Dedifferentiated amniotic fluid mesenchymal stem cell (primary cell): ENCODE data around the gene PIGC.
A peak's percentile ranks its signal among the peaks of the same experiment; 100 is the strongest.

Experiments
- DNase-seq: peaks from one replicate; pipeline ENCODE4 v3.0.0-alpha.2; 2016; ENCODE audit errors: extremely low spot score

PIGC gene

GRCh38 chr1:172430128-172430454 lies 13.8 kb downstream of the PIGC start:
- DNase-seq = no peak

GRCh38 chr1:172429331-172430127 lies 14.3 kb downstream of the PIGC start:
- peak; percentile 88 for DNase-seq

DNA sequence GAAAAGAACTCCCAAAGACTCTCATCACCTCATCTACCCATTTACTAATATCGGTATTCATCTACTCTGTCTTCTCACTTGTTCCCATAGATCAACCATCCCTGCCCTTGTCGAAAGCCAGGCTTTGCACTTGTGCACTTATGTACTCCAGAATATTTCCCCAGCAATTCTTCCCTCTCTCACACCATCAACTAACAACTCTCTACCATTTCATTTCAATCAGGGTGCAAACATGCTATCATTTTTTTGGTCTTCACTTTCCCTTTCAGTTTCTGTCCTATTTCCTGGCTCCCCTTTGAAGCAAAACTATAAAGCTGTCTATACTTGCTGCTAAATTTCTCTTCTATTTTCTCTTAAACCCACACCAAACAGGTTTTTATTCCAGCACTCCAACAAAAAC lies 16.7 kb downstream of the PIGC start:
- DNase-seq = no peak

DNA sequence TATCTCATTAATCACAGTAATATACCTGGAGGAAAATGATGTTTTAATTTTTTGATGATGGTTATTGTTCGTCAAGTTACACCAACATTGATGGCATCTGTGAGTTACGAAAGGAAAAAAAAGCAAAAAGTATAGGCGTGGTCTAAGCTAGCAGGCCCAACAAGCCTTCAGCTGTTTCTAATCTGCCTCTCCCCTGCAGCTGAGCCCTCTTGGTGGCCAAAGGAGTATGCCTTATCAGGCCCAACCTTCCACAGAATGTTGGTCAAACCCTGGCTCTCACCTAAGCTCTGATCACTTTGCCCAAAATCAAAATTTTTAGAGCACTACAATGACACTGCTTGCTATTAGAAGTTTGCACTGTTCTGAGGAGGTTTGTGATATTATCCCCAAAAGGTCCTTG lies 18.5 kb downstream of the PIGC start:
- DNase-seq = no peak

GRCh38 chr1:172423336-172423735 lies 20.5 kb downstream of the PIGC start:
- DNase-seq = no peak

DNA sequence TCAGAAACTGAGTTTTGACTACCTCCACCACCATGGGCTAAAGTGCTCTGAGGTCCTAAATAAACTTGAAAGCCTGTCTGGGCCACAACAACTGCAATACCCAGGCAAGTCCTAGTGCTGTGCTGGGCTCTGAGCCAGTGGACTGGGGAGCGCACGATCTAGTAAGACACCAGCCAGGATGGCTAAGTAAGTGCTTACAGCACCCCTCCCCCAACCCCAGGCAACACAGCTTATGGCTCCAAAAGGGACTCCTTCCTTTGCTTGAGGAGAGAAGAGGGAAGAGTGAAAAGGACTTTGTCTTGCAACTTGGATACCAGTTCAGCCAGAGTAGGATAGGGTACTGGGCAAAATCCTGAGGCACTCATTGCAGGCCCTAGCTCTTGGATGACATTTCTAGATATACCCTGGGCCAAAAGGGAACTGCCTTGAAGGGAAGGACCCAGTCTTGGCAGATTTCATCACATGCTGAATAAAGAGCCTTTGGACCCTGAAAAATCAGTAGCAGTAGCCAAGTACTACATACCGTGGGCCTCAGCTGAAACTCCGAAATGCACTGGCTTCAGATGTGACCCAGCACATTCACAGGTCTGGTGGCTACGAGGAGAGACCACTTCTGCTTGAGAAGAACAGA lies 21.8 kb downstream of the PIGC start:
- no peak for DNase-seq

DNA sequence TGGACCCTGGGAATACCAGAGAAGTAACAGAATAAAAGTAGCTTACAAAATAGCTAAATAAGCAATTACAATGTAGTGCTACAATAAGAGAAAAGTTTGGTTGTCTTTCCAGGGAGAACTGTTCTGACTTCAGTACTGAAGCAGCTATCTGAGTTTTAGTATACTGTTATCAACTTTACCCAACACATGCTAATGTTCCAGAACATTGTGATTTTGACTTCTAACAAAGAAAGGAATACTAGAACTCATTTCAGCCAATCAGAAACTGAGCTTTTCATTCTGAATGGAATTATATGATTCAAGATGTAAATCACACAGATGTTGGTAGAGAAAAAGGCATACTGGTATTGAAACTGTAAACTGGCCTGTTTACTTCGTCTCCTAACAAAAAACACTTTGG lies 23.5 kb downstream of the PIGC start, which contains the start of gene C1orf105:
Gene C1orf105, plus strand, starts transcription at position 301 of the 400 bp plus-strand sequence. CDS start 201 bp downstream, outside the sequence.
- no peak for DNase-seq

DNA sequence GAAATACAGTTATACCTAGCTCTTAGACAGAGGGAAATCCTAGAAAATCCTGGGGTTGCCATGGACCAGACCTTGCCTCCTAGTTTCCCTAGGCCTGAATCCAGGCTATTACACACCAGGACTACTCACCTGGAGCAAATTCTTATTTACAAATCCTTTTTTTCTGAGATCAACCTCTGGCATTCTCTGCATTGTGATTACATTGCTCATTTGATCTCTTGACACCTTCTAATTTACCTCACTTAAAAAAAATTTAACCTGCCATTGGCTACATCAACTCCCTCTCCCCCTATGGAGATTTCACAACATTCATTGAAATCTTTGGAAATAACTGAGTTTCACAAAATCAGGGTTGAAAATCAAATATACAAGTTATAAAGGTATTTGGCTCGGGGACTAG lies 26.3 kb downstream of the PIGC start:
- DNase-seq = no peak

- DNase-seq = no peak
Measured at GRCh38 chr1:172416496-172417035, 27.3 kb downstream of the PIGC start.

DNA sequence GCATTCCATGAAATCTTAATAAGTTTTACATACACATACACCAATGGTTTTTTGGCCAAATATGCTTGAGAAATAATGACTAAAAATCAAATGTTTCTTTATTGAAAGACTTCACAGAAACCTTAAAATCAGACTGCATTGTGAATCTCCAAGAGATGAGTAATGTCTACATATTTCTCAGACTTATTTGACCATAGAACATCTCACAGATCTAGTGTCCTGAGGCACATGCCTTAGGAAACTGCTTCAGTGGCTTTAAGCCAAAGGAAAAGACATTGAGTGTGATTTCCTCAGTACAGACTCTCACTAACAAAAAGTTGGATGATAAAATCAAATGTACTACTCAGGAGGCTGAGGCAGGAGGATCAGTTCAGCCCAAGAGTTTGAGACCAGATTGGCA lies 29.5 kb downstream of the PIGC start:
- DNase-seq = no peak

GRCh38 chr1:172411791-172412338 lies 32.0 kb downstream of the PIGC start:
- DNase-seq = no peak

- DNase-seq = no peak
Measured at GRCh38 chr1:172410027-172410426, 33.8 kb downstream of the PIGC start.

- DNase-seq = peak; percentile 68
Measured at GRCh38 chr1:172408958-172409357, 34.9 kb downstream of the PIGC start.

DNA sequence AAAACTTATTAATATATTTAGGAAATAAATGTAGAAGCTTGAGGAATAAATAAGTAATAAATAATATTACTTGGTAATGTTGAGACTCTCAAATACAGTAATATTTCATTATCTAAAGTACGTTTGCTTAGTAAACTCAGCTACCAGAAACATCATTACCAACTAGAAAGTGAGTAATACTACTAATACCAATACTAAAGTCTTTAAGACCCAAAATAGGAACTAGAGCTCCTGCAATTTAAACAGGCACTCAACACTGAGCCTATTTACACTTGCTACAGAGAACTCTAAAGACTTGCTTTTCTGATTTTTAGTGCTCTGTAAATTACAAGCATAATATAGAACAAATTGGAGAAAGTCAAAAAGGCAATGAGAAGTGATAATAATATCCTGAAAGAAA lies 36.9 kb downstream of the PIGC start:
- DNase-seq = no peak

GRCh38 chr1:172405912-172406311 lies 38.0 kb downstream of the PIGC start:
- DNase-seq = no peak

DNA sequence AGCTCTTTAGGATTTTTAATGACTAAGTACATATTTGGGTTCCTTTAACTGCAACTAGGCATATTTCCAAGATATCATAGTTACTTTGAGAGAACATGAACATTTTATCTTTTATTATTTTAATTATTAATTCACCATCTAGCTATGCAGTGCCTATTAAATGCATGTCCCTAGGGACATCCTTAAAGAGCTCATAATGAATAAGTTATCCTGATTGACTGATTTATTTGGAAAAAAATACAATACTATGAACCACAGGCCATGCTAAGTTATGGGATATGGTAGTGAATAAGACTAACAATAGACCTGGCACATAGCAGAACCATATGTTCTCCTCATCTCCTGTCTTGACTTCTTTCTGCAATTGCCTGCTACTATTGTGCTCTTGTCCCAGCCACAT lies 39.7 kb downstream of the PIGC start:
- no peak for DNase-seq

GRCh38 chr1:172402878-172403569 lies 40.8 kb downstream of the PIGC start:
- DNase-seq = no peak

DNA sequence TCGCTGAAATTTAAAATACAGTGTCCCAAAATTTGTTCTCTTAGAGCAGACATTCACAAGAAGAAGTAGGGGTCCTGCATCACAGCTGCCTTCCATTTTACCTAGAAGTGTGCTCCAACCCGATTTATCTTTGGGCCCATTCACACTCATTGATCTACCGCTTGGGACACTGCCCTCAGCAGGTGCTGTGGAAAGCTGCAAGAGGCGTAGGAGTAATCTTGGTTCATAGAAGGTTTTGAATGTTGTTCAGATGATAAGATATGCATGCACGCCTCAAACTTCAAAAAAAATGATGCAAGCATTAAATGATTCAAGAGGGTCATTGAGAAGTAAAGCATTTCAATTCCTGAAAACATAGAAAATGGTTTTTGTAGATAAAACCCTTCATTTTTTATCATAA lies 42.0 kb downstream of the PIGC start:
- no peak for DNase-seq

- no peak for DNase-seq
Measured at GRCh38 chr1:172401477-172401876, 42.4 kb downstream of the PIGC start.

DNA sequence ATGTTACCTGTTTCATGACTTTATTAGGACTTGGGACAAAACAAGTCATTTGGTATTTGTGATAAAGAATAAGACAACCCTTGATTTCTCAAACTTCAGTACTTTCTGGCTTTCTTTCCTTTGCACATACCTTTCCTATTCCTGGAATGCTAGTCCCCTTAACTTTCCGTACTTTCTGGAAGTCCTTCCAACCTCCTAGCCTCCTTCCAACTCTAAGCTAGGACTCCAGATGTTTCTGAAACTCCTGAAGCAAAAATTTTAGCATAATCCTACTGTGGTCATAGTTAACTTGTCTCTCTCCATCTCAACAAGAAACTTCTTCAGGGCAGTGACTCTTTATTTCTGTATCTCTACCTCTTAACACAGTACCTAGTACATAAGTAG lies 43.2 kb downstream of the PIGC start:
- no peak for DNase-seq

DNA sequence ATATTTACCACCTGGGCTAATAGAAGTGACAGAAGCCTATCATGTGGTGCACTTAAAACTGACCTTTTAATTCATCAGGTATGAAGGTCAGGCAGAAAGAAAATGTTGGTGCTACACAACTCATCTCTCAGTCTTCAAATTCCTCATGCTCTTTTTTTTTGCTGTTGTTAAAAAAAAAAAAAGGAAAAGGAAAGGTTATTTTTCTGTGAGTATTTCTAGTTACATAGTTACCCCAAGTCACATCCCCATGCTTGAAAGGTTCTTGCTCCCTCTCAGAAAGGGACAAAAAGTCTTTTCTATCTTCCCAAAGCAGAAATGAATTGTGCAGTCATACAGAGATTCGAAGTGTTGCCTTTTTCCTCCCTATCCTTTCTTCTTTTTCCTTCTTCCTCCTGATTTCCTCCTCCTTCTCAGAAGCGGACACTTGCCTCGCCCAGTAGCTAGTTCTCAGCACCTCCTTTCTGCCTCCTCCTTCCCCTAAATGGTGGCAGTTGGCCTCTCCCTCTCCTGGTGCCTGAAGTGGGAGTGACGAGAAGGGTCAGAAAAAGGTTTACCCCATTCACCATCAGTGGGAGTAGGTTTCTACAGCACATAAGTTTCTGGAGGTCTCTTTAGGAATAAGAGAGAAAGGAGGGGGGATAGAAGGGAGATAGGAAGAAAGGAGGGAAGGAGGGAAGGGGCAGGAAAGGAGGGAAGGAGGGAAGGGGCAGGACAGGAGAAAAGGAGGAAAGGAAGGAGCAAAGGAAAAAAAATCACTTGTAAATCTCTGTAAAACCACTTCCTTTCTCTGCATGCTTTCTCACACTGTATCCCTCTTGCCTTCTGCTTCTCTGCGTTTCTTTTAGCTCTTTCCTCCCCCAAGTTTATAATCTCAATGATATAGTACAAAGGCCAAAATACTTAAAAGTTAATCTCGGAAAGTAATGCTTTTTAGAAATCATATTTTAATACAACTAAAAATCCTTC lies 43.8 kb downstream of the PIGC start:
- no peak for DNase-seq
